H9 (cell line): ENCODE measurements around the gene CEACAM16. TPM values are rescaled to one million over a fixed set of nuclear protein-coding genes. Genes with fewer than 3 reads are reported as not detected.
"Not testable (repeated sequence)": the region's sequence is repeated elsewhere in the genome, so short reads cannot be mapped to it uniquely, and the experiment has no call there.

ENCODE experiments used
- DNase-seq: peaks from one replicate; pipeline ENCODE4 v3.0.0-alpha.2; 2017
- H2AFZ ChIP-seq: one replicate; pipeline ENCODE4 v1.6.1; 2013; ENCODE audit warnings: mild to moderate bottlenecking, low read length, control low read depth, moderate library complexity
- H2AK5ac ChIP-seq: 2 replicates; pipeline ENCODE4 v1.6.1; 2013; ENCODE audit warnings: low read length, control low read depth, mixed read lengths; ENCODE audit not compliant: insufficient read length
- H2BK120ac ChIP-seq: one replicate; pipeline ENCODE4 v1.6.1; 2013; ENCODE audit warnings: low read depth, mild to moderate bottlenecking, low read length, control low read depth, inconsistent platforms; ENCODE audit not compliant: poor library complexity, severe bottlenecking
- H2BK12ac ChIP-seq: 2 replicates; pipeline ENCODE4 v1.6.1; 2013; ENCODE audit warnings: low read length, control low read depth, mixed read lengths, low read depth; ENCODE audit not compliant: insufficient read length
- H2BK15ac ChIP-seq: 2 replicates; pipeline ENCODE4 v1.6.1; 2013; ENCODE audit warnings: low read depth, low read length, control low read depth
- H2BK20ac ChIP-seq: one replicate; pipeline ENCODE4 v1.6.1; 2013; ENCODE audit warnings: low read depth, mild to moderate bottlenecking, low read length, control low read depth, inconsistent platforms; ENCODE audit not compliant: poor library complexity, severe bottlenecking
- H2BK5ac ChIP-seq: 2 replicates; pipeline ENCODE4 v1.6.1; 2013; ENCODE audit warnings: low read length, control low read depth, mixed read lengths; ENCODE audit not compliant: insufficient read length
- H3K14ac ChIP-seq: 2 replicates; pipeline ENCODE4 v1.6.1; 2013; ENCODE audit warnings: low read length, control low read depth; ENCODE audit not compliant: insufficient read depth
- H3K18ac ChIP-seq: 2 replicates; pipeline ENCODE4 v1.6.1; 2013; ENCODE audit warnings: low read depth, mild to moderate bottlenecking, mixed read lengths, low read length, control low read depth; ENCODE audit not compliant: insufficient read length
- H3K23ac ChIP-seq: 2 replicates; pipeline ENCODE4 v1.6.1; 2013; ENCODE audit warnings: low read length, control low read depth, mixed read lengths, low read depth; ENCODE audit not compliant: insufficient read length
- H3K23me2 ChIP-seq: 2 replicates; pipeline ENCODE4 v1.6.1; 2013; ENCODE audit warnings: low read depth, mild to moderate bottlenecking, mixed read lengths, low read length, control low read depth; ENCODE audit not compliant: insufficient read length, poor library complexity, severe bottlenecking
- H3K27ac ChIP-seq: 2 replicates; pipeline ENCODE4 v1.5.1; 2013; ENCODE audit warnings: low read length, control low read depth, mixed read lengths, low read depth; ENCODE audit not compliant: insufficient read length
- H3K27me3 ChIP-seq: 2 replicates; pipeline ENCODE4 v1.6.1; 2013; ENCODE audit warnings: low read length, control low read depth, inconsistent platforms; ENCODE audit not compliant: insufficient read depth
- H3K4ac ChIP-seq: 2 replicates; pipeline ENCODE4 v1.6.1; 2013; ENCODE audit warnings: low read depth, mild to moderate bottlenecking, control low read depth, inconsistent platforms, low read length, moderate library complexity
- H3K4me1 ChIP-seq: 2 replicates; pipeline ENCODE4 v1.6.1; 2013; ENCODE audit warnings: low read length, control low read depth, inconsistent platforms; ENCODE audit not compliant: insufficient read depth
- H3K4me2 ChIP-seq: 2 replicates; pipeline ENCODE4 v1.6.1; 2013; ENCODE audit warnings: low read length, control low read depth, mixed read lengths; ENCODE audit not compliant: insufficient read length, insufficient read depth
- H3K56ac ChIP-seq: 2 replicates; pipeline ENCODE4 v1.6.1; 2013; ENCODE audit warnings: low read depth, mild to moderate bottlenecking, mixed read lengths, low read length, control low read depth; ENCODE audit not compliant: insufficient read length
- H3K79me1 ChIP-seq: 2 replicates; pipeline ENCODE4 v1.6.1; 2013; ENCODE audit warnings: low read depth, mild to moderate bottlenecking, moderate library complexity, low read length, control low read depth, inconsistent platforms; ENCODE audit not compliant: insufficient read depth, poor library complexity, severe bottlenecking
- H3K79me2 ChIP-seq: 2 replicates; pipeline ENCODE4 v1.6.1; 2013; ENCODE audit warnings: low read length, control low read depth, inconsistent platforms; ENCODE audit not compliant: insufficient read depth
- H3K9ac ChIP-seq: 2 replicates; pipeline ENCODE4 v1.6.1; 2013; ENCODE audit warnings: low read length, control low read depth, mixed read lengths; ENCODE audit not compliant: insufficient read length; ENCODE audit errors: extremely low read depth
- H3K9me3 ChIP-seq: one replicate; pipeline ENCODE4 v1.6.1; 2013; ENCODE audit warnings: low read depth, low read length, inconsistent platforms; ENCODE audit not compliant: control insufficient read depth
- H3T11ph ChIP-seq: one replicate; pipeline ENCODE4 v1.6.1; 2013; ENCODE audit warnings: mild to moderate bottlenecking, low read length, control low read depth, inconsistent platforms
- H4K20me1 ChIP-seq: one replicate; pipeline ENCODE4 v1.6.1; 2013; ENCODE audit not compliant: control insufficient read depth, insufficient read length, insufficient read depth
- H4K5ac ChIP-seq: 2 replicates; pipeline ENCODE4 v1.6.1; 2013; ENCODE audit warnings: low read depth, mild to moderate bottlenecking, mixed read lengths, low read length, control low read depth; ENCODE audit not compliant: insufficient read length
- H4K8ac ChIP-seq: replicated peaks from 2 replicates; pipeline ENCODE4 v1.6.1; 2013; ENCODE audit warnings: low read length, control low read depth, mixed read lengths, low read depth; ENCODE audit not compliant: insufficient read length
- H4K91ac ChIP-seq: 2 replicates; pipeline ENCODE4 v1.6.1; 2013; ENCODE audit warnings: low read depth, mild to moderate bottlenecking, moderate library complexity, mixed read lengths, low read length, control low read depth; ENCODE audit not compliant: insufficient read length
- H3K27ac Mint-ChIP-seq, 3 experiments: 2 replicates in 2 of 3; 3 replicates in 1 of 3; pipeline ENCODE4 v1.8.0; 2020 to 2021; ENCODE audit warnings: mixed read lengths in 3 of 3, mild to moderate bottlenecking in 1 of 3, moderate library complexity in 1 of 3
- H3K27me3 Mint-ChIP-seq: 2 replicates; pipeline ENCODE4 v1.8.0; 2021; ENCODE audit warnings: low read depth, mild to moderate bottlenecking, moderate library complexity, mixed read lengths
- H3K36me3 Mint-ChIP-seq, 3 experiments: 2 replicates in 2 of 3; 3 replicates in 1 of 3; pipeline ENCODE4 v1.8.0; 2020 to 2021; ENCODE audit warnings: low read depth in 3 of 3, mixed read lengths in 3 of 3; ENCODE audit not compliant: insufficient read depth in 1 of 3
- H3K4me1 Mint-ChIP-seq, 2 experiments: 2 replicates each; pipeline ENCODE4 v1.8.0; 2020; ENCODE audit warnings: mixed read lengths in 2 of 2
- H3K4me3 Mint-ChIP-seq, 2 experiments: 2 replicates in 1 of 2; 3 replicates in 1 of 2; pipeline ENCODE4 v1.8.0; 2020 to 2021; ENCODE audit warnings: mild to moderate bottlenecking in 2 of 2, mixed read lengths in 2 of 2, moderate library complexity in 1 of 2
- H3K9me3 Mint-ChIP-seq, 2 experiments: 2 replicates in 1 of 2; 3 replicates in 1 of 2; pipeline ENCODE4 v1.8.0; 2020; ENCODE audit warnings: mild to moderate bottlenecking in 2 of 2, mixed read lengths in 2 of 2, moderate library complexity in 1 of 2
- CTCF ChIP-seq: fragments of 200-600 bp; sonication (generic); conservative IDR thresholded peaks from 3 replicates; pipeline ENCODE4 v1.8.0; 2021; ENCODE audit warnings: antibody characterized with exemption, mild to moderate bottlenecking
- WGBS: extraction: QIAGEN DNeasy Blood & Tissue Kit; methylation state at CpG from one replicate; pipeline ENCODE4 v1.1.7; 2013; ENCODE audit warnings: missing lambda C conversion rate, low lambda C conversion rate, mixed read lengths; ENCODE audit not compliant: insufficient read length; ENCODE audit errors: extremely low coverage; 5-methylcytosine and 5-hydroxymethylcytosine counted together
- total RNA-seq: library from RNA; stranded (reverse); gene quantifications from 2 replicates; pipeline ENCODE4 v1.2.1, GENCODE V29; 2021

The CEACAM16 gene
- total RNA-seq, 1 experiment from 2014 or later: not detected

GRCh38 chr19:44668985-44669764 lies 29.8 kb upstream of the CEACAM16 start:
- H2BK5ac ChIP-seq: no peak overlapping the region
- H3K4me1 ChIP-seq: no peaks in the 10 kb centered on the region
- Mint-ChIP-seq H3K9me3 (no peaks in the 10 kb centered on the region; a peak in 1 of 5 replicates), H3K27me3 (no peaks in the 10 kb centered on the region; the same call in none of the 2 replicates), H3K36me3 (no peaks in the 10 kb centered on the region; a peak in 1 of 7 replicates), H3K4me3 (no peak overlapping the region; a peak in 1 of 5 replicates), H3K4me1 (peaks cover 10 to 12% of the 10 kb centered on the region in 2 experiments), H3K27ac (peak overlapping the region in 1 of 3 experiments; percentile 24; a peak in 1 of 7 replicates)
- H3K18ac ChIP-seq: no peak overlapping the region
- no peak overlapping the region for H4K8ac ChIP-seq
- no peak overlapping the region for H2BK20ac ChIP-seq
- no peak for DNase-seq
- H4K5ac ChIP-seq: no peak overlapping the region
- no peak overlapping the region for H3K14ac ChIP-seq
- H3K79me1 ChIP-seq: no peaks in the 10 kb centered on the region
- no peak overlapping the region for H2AK5ac ChIP-seq
- H3K9me3 ChIP-seq: no peaks in the 10 kb centered on the region
- H3K9ac ChIP-seq: no peak overlapping the region
- TF ChIP-seq CTCF: no peak
- no peak overlapping the region for H3K56ac ChIP-seq
- no peak overlapping the region for H2BK120ac ChIP-seq
- no peak overlapping the region for H3K4me2 ChIP-seq
- no peaks in the 10 kb centered on the region for H4K20me1 ChIP-seq
- no peaks in the 10 kb centered on the region; the same call in 1 of the 2 replicates for H3K27me3 ChIP-seq
- H2BK15ac ChIP-seq: no peak overlapping the region
- H2BK12ac ChIP-seq: no peak overlapping the region
- no peak overlapping the region for H3K23ac ChIP-seq
- H3K4ac ChIP-seq: no peak overlapping the region
- no peaks in the 10 kb centered on the region for H3K23me2 ChIP-seq
- H2AFZ ChIP-seq: no peak overlapping the region
- H3T11ph ChIP-seq: no peak overlapping the region
- WGBS: no CpG with 5 or more reads among the region's 2 CpGs
- no peak overlapping the region for H4K91ac ChIP-seq
- H3K79me2 ChIP-seq: no peaks in the 10 kb centered on the region
- no peak overlapping the region for H3K27ac ChIP-seq

GRCh38 chr19:44670027-44670426 lies 28.9 kb upstream of the CEACAM16 start:
- no CpG with 5 or more reads among the region's 2 CpGs for WGBS
- not testable (repeated sequence) for H2BK15ac ChIP-seq

More at GRCh38 chr19:44670027-44670426, 28.9 kb upstream of the CEACAM16 start:
- not testable (repeated sequence) for H3K27me3 ChIP-seq, H3K79me1 ChIP-seq, H3T11ph ChIP-seq, DNase-seq, H2BK5ac ChIP-seq, H3K79me2 ChIP-seq, H3K27me3 Mint-ChIP-seq, H4K91ac ChIP-seq, H3K9me3 ChIP-seq, H2BK120ac ChIP-seq, H2AK5ac ChIP-seq, H3K4ac ChIP-seq, H3K27ac ChIP-seq, H3K4me1 ChIP-seq, H3K18ac ChIP-seq, H3K4me2 ChIP-seq, H3K27ac Mint-ChIP-seq, H4K20me1 ChIP-seq, H3K9ac ChIP-seq, H2BK12ac ChIP-seq, H4K8ac ChIP-seq, H3K14ac ChIP-seq, H2BK20ac ChIP-seq, H4K5ac ChIP-seq, H3K56ac ChIP-seq, H3K36me3 Mint-ChIP-seq, H3K9me3 Mint-ChIP-seq, H3K4me3 Mint-ChIP-seq, H3K23ac ChIP-seq, H3K23me2 ChIP-seq, H2AFZ ChIP-seq
- peaks cover 10 to 12% of the 10 kb centered on the region in 2 experiments for H3K4me1 Mint-ChIP-seq
